NCI-H1092 (cell line): ENCODE measurements around the gene CFAP97D2.
"Not testable (repeated sequence)": the region's sequence is repeated elsewhere in the genome, so short reads cannot be mapped to it uniquely, and the experiment has no call there.

Source experiments
- DNase-seq: peaks from one replicate; lab custom pipeline; 2025; lab: John Stamatoyannopoulos, UW

The CFAP97D2 gene

GRCh38 chr13:114235697-114236096 is 56.6 kb downstream of the CFAP97D2 start:
- DNase-seq = no peak

DNA sequence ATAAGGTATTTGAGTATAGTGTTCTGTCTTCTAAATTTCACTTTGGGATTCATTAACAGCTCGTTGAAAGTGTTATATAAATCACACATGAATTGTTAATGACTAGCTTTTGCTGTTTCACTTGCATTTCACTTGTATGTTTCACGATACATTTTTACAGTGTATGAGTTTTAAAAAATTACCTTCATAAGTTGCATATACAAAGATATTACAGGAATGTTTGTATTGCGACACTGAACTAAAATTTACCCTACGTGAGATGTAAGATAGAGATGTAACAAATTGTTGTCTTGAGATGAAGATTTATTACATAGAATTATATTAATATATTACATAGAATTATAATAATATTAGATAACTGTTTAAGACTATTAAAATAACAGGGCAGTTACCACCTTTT is 57.2 kb downstream of the CFAP97D2 start:
- DNase-seq = no peak

- no peak for DNase-seq
Observed at GRCh38 chr13:114237415-114238112, 58.5 kb downstream of the CFAP97D2 start.

DNA sequence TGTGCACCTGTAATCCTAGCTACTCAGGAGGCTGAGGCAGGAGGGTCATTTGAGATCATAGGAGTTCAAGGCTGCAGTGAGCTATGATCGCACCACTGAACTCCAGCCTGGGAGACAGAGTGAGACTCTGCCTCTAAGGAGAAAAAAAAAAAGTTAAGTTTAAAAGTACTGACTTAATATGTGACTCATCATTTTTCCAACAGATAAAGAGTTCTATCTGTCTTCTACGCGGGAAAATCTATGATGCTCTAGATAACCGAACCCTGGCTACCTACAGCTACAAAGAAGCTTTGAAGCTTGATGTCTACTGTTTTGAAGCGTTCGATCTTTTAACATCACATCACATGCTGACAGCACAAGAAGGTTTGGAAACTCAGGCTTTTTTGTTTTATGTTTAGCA is 62.9 kb downstream of the CFAP97D2 start:
- no peak for DNase-seq

DNA sequence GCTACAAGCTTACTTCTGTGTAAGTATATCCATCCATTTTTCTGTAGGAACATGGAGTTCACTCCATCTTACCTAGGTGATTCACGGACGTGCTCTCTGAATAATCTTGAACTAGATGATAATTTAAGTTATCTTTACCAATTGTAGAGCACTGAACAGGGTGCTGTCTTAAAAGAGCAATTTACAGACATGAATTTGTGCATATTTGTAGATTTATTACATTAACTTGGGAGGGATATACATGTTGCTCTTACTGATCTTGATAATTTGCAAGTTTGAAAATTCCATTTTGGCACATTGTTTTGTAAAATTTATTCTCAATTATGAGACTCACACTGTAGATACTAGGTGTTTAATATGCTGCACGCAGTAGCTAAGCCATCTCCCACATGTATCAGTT is 64.9 kb downstream of the CFAP97D2 start:
- DNase-seq = no peak

DNA sequence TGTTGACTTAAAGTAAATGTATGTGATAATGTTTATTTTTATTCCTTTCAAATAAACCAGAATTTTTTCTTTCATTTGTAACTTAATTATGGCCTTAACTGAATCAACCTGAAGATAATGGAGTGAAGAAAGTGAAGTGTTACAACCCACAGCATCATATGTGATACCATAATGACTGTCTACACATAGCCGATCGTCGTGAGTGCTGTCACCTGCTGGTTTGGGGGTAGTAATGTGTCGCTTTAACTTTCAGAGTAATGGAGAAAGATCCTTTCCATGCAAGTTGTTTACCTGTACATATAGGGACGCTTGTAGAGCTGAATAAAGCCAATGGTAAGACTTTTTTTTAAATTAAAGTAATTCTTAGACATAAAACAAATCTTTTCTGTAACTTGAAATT is 65.6 kb downstream of the CFAP97D2 start:
- DNase-seq = no peak

- no peak for DNase-seq
Observed at GRCh38 chr13:114248011-114248410, 69.0 kb downstream of the CFAP97D2 start.

DNA sequence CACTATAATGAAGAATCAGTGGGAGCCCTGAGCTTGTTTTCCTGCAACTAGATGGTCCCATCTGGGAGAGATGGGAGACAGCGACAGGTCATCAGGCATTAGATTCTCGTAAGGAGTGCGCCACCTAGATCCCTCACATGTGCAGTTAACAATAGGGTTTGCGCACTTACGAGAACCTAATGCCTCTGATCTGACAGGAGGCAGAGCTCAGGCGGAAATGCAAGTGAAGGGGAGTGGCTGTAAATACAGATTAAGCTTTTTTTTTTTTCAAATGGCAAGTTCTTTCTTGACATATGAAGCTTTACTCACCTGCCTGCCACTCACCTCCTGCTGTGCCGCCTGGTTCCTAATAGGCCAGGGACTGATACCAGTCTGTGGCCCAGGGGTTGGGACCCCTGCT is 70.0 kb downstream of the CFAP97D2 start:
- DNase-seq = no peak

- DNase-seq = not testable (repeated sequence)
Observed at GRCh38 chr13:114251639-114252440, 72.8 kb downstream of the CFAP97D2 start.

DNA sequence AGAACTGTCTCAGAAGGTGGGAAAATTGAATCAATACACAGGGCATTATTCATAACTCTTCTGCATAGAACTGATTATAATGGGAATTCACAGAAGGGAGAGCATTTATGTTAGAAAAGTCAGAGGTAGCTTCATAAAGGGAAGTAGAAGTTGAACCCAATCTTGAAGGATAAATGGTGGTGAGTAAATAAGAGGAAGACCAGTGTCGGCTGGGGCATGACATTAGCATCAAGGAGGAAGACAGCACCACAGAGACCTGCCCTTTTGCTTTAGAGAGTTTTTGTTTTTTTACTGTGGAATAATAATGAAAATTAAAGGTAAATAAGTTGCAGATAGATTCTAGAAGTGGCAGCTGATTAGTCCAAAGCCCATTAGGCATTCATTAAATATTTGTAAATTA is 77.5 kb downstream of the CFAP97D2 start:
- DNase-seq = no peak

DNA sequence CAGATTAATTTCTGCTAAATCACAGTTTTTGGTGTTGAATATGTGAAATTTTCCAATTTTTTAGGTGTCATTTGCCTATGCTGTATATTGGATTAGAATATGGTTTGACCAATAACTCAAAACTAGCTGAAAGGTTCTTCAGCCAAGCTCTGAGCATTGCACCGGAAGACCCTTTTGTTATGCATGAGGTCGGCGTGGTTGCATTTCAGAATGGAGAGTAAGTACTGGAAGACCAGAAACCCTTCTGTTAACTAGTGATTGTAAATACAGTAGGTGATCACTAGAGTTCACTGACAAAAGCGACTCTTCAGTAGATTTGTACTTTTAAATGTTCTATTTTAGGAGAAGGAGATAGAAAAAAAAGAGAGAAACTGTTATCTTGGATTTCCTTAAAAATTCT is 78.0 kb downstream of the CFAP97D2 start:
- no peak for DNase-seq

DNA sequence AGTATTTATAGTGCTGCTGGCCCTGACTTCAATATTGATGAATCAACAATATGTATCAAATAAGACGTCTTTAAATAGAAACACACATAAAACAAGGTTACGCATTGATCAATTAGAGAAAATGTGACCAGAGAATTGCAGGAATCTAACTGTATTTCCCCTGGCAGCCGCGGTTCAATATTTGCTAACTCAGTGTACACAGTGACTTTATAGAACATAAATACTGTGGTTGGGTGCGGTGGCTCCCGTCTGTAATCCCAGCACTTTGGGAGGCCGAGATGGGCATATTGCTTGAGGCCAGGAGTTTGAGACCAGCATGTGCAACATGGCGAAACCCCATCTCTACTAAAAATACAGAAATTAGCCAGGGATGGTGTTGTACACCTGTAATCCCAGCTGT is 79.5 kb downstream of the CFAP97D2 start:
- DNase-seq = peak; percentile 29

- DNase-seq = peak; percentile 32
Observed at GRCh38 chr13:114259374-114259773, 80.3 kb downstream of the CFAP97D2 start.

DNA sequence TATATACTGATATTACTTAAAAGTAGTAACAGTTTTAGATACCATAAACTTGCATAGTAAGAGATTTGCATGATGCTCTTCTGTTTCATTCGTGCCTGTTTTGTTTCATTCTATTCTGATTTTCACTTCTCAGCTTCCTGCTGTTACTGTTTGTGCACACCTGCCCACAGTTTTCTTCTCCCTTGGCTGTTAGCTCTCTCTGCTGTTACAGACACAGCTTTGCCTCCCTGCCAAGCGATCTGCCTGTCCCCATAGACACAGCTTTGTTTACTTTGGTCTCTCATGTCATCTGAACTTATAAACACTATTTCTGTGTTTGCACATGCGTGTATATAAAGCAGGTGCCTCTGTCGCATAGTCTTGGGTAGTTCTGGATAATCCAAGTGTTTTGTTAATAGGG is 80.9 kb downstream of the CFAP97D2 start:
- DNase-seq = peak; percentile 83

DNA sequence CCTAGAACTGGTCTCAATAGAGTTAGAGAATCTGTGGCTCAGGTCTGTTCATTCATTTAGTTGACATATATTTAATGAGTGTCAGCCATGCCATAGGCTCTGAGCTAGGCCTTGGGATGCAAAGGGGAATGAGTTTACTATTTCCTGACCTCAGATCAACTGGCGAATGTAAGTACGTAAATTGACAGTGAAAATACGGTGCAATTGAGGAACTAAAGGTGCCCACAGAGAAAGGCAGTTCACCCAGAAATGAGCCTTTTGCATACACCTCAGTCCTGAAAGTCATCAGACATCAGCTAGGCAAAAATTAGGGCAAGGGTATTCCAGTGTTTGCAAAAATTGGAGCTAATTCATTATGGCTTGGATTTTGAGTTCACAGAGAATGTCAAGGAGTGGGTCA is 81.8 kb downstream of the CFAP97D2 start:
- DNase-seq = no peak

DNA sequence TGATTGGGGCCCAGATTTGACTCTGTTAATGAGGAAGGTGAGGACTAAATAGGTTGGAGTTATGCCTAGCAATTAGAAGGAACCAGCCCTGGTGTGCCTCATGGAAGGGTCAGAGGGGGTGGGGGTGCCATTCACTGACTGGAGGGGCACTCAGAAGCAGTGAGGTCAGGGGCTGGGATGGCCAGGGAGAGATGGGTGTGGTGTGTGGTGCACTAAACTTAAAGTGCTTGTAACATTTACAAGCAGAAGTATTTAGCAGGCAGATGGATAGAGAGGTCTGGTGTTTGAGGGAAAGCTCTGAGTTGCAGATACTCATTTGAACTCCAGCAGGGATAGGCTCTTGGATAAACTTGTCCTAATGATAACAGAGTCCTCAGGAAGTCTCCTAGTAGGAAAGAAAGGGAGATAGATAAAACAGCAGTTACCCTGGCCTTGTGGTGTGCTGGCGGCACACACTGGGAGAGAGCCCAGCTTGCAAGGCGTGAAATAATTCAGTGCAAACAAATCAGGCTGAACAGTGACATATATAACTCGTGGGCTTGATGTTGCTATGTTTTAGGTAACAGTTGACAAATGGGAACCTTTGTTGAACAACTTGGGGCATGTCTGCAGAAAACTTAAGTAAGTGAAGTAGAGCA is 82.4 kb downstream of the CFAP97D2 start:
- DNase-seq = no peak

- DNase-seq = no peak
Observed at GRCh38 chr13:114263578-114263977, 84.5 kb downstream of the CFAP97D2 start.

GRCh38 chr13:114264313-114264712 is 85.3 kb downstream of the CFAP97D2 start:
- not testable (repeated sequence) for DNase-seq

GRCh38 chr13:114264886-114265611 is 86.0 kb downstream of the CFAP97D2 start:
- no peak for DNase-seq

DNA sequence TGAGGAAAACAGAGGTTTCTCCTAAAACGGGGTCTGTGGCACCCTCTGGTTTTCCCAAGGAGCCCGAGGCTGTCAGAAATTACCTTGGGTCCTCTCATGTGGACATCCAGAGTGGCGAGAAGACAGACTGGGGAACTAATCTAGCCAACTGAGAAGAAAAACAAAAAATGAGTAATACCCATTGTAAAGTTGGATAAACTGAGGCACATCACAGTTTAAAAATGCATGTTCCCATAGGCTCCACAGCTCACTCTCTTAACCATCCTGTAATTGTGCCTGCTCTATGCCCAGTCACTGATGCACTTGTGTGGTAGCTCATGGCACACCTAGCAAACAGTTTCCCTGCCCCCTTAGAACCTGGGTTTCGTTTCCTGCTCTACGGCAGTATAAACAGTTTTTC is 87.2 kb downstream of the CFAP97D2 start:
- no peak for DNase-seq

DNA sequence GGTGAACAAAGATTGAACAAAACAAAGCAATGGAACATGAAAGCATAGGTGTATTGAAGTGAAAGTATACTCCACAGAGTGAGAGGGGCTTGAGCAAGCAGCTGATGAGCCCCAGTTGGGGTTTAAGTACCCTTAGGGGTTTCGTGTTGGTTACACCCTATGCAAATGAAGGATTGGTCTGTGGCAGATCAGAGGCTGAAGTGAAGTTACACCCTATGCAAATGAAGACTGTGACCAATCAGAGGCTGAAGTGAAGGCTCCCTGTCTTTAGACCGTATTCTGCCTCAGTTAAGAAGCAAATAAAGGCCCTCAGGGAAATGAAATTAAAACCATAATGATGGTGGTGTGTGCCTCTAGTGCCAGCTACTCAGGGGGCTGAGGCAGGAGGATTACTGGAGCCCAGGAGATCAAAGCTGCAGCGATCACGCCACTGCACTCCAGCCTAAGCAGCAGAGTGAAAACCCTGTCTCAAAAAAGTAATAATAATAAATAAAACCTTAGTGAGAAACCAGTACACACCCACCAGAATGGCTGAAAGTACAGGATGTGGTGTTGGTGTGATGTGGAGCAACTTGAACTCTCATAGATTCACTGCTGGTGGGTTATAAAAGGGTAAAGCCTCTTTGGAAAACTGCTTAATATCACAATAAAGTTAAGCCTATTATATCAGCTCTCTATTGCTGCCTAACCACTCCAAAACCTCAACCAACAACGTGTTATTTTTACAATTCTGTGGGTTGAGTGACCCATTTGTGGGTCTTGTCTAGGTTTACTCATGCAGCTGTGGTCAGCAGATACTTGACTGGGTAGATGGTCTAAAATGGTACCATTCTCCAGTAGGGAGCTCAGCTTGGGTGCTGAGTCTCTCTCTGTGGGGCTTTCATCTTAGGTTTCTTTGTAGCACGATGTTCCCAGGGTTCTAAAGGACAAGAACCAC is 89.6 kb downstream of the CFAP97D2 start:
- DNase-seq = no peak
